Inflammatory macrophage treated with lipopolysaccharide for 1 hour (primary cell): ENCODE measurements around the gene ABCC9.
"Not testable (repeated sequence)": the region's sequence is repeated elsewhere in the genome, so short reads cannot be mapped to it uniquely, and the experiment has no call there.

Experiments
- DNase-seq, 2 donors: peaks; one replicate each; pipeline ENCODE4 v3.0.0-alpha.2; 2020 to 2022

Gene ABCC9

DNA sequence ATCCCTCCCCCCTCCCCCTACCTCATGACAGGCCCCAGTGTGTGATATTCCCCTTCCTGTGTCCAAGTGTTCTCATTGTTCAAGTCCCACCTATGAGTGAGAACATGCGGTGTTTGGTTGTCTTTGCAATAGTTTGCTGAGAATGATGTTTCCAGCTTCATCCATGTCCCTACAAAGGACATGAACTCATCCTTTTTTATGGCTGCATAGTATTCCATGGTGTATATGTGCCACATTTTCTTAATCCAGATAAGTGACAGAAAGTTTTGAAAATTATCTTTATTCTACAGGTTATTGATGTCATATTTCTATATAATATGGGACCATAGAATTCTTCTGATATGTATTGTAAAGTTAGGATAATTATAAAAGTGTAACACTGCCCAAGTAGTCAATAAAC, 11.3 kb downstream of the ABCC9 start:
- not testable (repeated sequence) for DNase-seq

DNA sequence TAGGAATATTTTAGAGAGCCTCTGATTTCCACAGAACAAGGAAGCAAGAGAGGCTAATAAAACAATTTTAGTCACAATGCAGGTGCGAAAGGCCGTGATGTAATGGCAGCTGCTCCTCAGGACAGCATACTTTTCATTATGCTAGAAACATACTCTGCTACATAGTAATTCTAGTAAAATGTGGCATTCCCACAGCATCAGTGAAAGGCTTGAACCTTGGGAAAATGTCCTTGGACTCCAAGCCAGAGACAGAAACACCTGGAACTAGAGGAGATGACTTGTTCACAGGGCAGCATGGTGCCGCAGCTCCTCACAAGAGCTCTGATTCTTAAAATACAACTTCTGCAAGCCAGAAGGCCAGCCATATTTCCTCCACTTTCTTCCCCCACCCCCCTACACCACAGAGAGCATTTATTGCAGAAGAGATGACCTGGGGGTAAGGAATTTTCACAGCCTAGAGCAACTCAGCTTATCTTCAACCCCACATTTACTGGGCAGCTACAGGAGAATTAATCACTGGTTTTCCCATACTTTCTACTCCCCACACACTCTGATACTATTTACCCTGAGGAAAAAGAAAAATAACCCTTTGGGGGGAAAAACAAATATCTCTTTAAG, 15.8 kb downstream of the ABCC9 start:
- no peak for DNase-seq

DNA sequence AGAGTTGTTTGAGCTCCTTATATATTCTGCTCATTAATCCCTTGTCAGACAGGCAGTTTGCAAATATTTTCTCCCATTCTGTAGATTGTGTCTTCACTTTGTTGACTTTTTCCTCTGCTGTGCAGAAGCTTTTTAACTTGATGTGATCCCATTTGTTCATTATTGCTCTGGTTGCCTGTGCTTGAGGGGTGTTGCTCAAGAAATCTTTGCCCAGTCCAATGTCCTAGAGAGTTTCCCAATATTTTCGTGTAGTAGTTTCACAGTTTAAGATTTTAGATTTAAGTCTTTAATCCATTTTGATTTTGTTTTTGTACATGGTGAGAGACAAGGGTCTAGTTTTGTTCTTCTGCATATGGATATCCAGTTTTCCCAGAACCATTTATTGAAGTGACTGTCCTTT, 19.8 kb downstream of the ABCC9 start:
- DNase-seq = no peak

DNA sequence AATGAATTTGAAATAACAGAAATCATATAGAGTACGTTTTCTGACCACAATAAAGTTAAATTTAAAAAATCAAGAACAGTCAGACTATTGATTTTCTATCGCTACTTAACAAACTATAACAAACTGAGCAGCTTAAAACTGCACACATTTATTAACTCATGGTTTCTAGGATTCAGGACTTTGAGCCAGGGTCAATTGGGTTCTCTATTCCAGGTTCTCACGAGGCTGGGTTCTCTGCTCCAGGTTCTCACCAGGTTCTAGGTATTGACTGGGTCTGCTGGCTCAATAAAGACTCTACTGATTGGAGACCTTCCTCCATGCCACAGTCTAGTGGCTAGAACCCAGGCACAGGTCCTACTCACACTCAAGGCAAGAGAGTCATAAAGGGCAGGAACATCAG, 22.8 kb downstream of the ABCC9 start:
- no peak for DNase-seq

DNA sequence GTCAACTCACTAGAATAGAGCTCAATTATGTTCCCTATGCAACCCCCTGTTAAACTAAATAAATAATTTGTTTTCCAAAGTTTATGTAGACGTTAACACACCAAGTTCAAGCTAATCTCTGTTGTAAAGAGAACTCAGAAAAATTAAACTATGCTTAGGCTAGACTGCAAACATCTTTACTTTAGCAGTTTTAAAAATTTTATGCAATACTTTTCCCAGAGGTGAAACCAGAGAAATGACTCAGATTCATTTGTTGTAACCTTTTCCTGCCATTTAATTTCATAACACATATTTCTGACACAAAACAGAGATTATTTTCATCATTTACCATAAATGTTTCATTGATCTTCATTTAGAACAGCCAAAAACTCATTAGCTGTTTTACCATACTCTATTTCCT, 27.4 kb downstream of the ABCC9 start:
- DNase-seq = no peak

DNA sequence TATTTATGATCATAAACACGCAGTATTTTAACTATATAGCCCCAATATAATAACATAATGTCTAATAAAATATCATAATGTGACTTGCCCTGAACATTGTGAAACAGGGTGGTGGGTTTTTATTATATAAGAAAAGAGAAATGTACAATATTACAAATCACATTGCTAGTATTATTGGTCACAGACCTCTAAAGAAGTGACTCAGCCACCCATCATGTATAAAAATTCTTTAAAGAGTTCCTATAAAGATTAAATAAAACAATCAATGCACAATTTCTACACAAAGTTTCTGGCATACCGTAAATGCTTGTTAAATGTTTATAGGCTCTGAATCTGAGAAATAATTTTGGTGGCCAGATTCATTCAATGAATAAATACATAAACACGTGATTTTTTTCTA, 28.9 kb downstream of the ABCC9 start:
- no peak for DNase-seq

DNA sequence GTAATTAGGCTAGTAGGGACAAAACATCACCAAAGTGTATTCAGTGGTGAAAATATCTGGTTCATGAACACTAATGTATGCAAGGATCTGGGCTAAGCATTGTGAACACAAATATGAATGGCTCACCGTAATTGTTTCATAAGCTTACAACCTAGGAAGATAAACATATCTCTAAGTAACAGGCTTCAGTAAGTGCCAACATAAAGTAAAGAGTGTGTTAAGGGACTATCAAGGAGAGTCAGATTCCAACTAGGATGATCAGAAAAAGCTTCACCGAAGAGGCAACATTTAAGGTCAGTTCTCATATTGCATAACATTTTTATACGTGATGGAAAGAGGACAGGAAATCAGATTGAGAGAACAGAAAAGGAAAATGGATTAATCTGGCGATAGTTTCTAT, 29.4 kb downstream of the ABCC9 start:
- no peak for DNase-seq

DNA sequence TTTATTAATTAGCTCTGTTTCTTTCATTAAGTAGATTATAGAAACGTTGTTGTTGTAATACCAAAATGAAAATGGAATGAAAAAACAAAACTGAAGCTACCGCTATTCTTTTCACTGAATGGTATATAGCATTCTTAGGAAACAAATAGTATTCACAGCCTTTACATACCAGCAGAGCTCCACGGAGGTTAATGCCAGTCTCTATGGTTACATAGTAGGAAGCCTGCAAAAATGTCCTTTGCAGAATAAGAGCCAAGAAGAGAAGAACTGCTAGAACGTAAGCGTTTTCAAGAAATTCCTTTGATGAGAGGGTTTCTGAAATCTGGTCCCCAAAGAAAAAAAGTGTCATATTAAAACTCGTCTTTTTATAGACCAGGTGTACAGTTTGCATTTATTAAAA, 30.6 kb downstream of the ABCC9 start:
- no peak for DNase-seq

DNA sequence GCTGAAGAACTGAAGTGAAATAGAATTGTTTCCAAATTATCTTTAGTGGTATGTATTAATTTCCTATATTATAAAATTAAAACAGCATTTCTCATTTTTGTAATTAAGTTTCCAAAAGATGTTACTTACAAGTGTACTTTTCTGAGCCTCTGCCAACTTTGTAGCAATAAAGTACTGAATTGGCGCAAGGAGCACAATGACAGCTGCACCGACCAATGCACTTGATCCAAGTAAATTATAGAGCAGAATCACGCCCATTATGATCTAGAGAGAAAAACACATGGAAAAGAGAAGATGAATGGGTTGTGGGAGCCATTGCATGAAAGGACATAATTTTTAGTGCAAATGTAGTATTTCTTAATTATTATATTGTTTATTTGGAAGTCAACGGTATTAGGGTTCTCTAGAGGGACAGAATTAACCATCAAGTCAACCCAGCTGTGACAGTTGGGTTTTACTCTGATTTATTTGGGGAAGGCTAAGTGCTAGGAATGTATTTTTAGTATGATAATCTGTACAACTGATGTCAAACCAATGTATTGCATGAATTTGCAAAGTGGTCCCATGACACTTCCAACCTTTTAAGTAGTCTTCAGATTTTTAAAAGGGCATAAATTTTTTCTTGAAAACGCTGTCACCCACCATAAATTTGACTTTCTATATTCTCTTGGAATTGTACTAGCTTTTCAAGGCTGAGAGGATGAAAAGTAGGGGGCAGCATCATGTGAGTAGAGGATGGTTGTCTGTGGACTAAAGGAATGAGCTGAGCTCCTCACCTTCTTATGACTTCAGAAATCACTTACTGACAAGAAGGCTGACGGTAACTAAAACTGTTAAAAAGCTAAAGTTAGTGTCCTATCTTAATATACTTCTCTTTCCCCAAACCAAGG, 33.0 kb downstream of the ABCC9 start:
- DNase-seq = no peak

DNA sequence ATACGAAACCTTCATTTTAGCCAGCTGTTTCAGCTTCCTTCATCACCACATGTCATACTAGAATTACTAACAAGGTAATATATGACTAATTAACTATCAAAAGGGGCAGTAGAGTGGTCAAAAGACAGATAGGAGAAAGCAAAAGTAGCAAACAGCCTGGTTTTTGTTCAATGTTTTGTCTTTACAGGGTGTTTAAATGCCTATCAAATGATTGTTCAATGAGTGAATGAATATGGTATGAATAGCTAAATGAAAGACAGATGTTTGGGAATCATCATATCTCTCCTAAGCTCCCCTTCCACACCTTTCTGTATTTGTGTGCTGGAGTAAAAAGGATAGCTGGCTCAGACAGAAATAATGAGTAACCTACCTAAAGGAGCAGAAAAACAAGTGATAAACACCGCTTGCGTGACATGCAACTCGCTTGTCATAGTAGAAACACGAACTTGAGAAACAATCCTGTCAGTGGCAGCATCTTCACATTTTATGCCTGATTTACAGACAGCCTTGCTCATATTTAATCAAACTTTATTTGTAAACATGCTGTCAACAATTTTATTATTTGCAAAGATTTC, 34.2 kb downstream of the ABCC9 start:
- DNase-seq = no peak

DNA sequence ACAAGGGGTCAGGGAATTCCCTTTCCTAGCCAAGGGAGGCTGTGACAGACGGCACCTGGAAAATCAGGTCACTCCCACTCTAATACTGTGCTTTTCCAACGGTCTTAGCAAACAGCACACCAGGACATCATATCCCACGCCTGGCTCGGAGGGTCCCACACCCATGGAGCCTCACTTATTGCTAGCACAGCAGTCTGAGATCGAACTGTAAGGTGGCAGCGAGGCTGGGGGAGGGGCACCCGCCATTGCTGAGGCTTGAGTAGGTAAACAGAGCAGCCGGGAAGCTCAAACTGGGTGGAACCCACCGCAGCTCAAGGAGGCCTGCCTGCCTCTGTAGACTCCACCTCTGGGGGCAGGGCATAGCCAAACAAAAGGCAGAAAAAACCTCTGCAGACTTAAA, 41.7 kb downstream of the ABCC9 start:
- not testable (repeated sequence) for DNase-seq

DNA sequence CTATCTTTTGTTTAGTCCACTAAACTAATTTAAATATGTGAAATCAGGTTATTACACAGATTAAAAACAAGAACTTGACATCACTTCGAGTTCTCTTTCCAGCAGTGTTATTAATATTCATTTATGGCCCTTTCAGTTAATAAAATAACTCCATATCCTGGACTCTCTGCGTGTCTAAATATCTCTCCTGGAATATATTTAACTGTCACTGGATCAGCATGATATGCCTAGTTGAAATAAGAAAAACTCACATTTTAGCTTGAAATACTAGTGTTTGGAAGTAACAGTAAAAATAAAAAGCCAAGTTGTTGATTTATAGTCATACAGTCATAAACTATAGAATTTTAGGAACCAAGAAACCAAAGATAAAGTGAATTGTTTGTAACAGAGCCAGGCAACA, 45.6 kb downstream of the ABCC9 start:
- DNase-seq = no peak

DNA sequence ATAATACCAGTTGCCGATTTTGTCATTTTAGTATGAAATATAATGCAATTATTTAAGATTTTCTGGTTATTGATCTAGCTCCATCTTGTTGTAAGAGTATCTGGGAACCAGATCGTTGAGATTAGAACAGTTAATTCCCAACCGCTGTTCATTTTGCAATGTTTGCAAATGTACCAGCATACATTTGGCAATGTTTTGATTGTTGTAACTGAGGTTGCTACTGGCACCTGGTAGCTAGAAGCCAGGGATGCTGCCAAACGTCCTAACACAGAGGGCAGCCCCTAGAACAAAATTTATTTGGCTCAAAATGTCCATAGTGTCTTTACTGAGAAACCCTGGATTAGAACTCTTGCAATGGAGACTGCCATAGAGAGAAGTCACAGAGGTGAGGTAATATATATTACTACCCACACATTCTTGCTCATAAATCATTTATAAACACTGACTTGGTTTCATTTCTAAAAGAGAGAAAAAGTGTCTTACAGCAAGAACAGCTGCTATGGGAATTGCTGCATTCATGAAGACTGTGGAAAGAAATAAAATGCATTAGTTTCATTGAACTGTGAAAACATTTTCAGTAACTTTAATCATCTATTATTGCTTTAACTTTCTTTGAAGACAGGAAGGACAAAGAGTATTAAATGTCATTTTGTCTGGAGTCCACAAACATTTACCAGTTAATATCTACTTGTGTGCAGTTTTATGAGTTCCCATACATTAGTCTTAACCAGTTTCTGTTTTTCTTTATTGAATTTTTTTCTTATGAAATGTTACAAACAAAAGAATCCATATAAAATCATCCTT, 46.2 kb downstream of the ABCC9 start:
- no peak for DNase-seq

DNA sequence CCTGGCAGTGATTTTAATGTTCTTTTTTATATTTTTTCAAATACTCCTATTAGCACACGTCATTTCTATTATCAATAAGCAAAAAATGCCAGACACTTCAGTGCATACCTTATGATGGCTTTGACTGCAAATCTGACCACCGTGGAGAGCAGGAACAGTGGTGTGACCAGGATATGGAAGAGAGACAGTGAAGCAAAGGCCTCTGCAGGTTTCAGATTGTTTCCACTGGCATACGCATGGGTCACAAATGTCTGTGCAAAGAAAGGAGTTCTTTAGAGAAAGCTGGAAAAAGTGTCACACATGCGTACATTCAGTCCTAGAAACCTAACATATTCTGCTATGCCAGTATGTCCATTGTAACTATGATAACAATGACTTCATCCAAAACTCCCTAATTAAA, 47.3 kb downstream of the ABCC9 start:
- DNase-seq = no peak

DNA sequence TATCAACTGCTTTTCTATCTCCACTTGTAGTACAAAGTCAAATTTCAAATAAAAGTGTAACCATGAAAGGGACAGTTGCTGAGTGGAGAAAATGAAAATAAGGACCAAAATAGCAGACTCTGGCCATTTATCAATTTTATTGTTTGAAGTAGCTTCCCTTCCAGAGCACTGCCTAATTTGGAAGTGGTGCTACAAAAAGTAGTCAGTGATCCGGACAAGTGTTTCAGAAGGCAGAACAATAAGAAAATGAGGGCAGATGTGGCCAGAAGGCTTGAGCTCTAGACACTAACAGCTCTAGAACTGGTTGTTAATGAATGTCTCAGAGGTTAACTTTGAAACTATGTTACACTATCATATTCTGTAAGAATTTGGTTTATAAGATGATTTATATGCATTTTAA, 48.9 kb downstream of the ABCC9 start:
- no peak for DNase-seq

DNA sequence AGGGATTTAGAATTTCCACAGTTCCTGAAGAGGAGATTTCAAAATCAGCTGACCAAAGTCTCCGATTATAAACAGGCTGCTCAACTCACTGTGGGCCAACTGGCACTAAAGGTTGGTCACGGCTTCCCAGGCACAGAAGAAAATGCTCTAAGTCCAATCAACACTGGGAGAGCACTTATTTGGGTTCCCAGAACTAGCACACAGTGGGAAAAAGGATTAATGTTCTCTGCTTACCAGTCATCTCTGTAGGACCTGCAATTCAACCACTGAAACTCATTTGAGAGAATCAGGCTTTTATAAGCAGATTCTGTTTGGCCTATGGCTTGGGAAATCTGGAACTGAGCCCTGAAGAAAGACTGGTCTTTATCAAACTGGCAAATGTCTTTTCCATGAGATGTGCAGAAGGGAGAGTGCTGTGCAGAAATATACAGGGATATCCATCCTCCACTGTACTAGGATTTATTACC, 49.4 kb downstream of the ABCC9 start:
- no peak for DNase-seq

DNA sequence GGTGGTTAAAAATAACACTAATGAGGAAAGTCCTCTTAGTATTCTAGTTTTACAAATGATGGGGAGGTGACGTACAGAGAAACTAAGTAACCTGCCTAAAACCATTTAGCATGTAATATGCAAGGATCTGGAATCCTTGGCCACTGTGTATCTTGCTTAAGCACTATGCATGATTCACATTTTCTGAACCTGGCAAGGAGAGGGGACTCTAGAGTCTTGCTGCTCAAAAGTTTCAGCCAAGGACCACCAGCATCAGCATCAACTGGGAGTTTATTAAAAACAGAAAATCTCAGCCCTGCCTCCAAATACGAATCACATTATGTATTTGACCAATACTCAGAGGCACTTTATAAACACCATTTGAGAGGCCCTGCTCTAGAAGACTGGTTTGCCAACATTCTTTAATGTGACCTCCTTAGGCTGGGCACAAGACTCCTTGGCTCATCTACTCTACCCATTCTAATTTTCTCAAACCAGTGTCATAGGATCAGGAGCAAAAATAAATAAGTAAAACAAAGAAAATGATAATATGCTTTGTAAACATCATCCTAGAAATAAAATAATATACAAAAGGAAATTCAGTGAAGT, 52.9 kb downstream of the ABCC9 start:
- DNase-seq = no peak

DNA sequence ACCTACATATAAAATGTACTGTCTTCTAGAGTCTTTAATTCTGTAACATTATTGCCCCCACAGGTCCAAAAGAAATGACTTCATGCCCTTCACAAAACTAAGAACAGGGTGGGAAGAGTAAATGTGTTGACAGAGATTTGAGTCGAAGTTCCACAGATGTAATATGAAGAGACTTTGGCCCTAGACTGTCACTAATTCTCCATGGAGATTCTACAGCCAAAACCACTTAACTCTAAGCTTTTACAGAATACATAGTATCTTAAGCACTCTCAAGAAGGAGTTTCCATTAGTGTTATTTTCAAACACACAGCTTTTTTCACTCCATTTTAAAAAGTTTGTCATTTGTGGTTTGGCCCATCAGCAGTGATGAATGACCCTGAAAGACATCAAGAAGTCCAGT, 56.3 kb downstream of the ABCC9 start:
- DNase-seq = no peak

DNA sequence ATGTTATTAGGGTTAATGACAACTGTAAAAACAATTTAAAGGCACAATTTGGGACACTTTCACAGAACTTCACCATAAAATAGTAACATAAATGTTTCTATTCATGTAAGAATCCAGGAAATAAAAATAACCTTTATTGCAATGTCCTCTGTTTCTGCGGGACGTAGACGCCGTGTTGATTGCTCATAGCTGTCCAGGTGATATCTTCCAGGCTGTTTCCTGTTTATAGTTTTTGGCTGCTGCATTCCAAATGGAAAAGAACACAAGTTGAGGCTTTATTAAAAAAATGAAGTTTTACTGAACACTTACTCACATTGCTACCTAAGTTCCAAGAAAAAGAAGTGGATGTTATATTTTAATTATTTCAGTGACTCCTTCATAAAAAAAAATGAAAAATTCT, 58.6 kb downstream of the ABCC9 start:
- no peak for DNase-seq

DNA sequence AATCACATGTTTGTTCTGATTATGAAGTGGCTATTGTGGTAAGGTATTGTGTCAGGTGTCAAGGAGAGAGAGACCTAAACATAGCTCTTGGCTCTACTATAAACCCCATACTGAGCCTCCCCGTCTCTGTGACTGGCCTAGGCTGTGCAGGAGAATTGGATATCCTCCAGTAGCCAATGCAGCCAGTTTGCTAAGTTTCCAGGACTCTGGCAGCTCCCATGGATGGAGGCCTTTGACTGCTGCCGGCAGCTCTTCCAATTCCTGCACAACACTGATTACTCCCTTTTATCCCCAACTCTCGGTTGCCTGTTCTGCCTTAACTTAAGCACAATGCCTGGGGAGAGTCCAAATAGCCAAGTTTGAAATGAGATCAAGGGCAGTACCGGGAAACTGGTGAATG, 59.3 kb downstream of the ABCC9 start:
- DNase-seq = no peak

DNA sequence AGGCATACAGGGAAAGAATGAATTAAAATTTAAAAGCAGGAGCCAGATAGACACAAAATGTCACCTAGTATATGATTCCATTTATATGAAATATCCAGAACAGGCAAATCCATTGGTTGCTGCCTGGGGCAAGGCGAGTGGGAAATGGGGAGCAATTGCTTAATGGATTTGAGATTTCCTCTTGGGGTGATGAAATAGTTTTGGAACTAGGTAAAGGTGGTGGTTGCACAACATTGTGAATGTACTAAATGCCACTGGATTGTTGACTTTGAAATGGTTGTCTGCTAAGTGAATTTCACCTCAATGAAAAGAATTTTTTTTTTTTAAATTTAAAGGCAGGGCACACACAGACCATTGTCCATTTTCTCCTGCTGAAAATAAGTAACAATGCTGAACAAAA, 61.9 kb downstream of the ABCC9 start:
- DNase-seq = no peak

DNA sequence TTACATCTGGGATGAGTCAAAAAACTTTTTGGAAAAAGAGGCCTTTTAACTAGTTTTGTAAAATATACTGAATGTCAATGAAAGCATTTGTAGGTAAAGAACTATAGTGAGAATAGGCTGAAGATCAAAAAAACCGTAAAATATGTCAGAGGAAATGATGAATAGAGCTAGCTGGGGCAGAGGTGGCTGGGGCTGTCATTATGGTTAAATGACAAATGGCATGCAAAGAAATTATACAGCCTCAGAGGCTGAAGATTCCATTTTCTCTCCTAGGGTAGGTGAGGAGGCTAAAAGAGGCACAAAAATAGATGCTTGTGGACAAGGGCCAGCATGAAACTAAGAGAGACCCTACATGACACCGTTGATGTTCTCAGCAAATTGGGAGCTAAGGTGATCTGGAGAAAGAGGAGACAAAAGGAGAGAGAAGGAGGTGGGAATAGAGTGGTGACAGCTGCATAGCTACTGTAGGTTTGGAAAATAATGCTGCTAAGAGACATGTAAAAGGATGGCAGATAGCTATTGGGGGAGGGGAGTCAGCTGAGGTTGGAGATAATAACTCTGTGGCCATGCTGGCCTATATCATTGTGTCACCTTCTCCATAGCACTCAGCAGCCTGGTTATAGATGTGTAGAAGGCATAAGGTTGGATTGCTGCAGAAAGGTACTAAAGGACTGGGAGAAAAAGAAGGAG, 63.8 kb downstream of the ABCC9 start:
- DNase-seq = no peak
